ENCODE results near the gene SGMS1.

GRCh38 chr10:50501924-50502452, 121.8 kb downstream of the SGMS1 start:
- TF ChIP-seq GLIS3 (CRISPR knock-in tag; IDR thresholded peaks at IDR 0.05) (no peak), CSRNP3 (CRISPR knock-in tag; IDR thresholded peaks at IDR 0.05) (no peak), PATZ1 (CRISPR knock-in tag; IDR thresholded peaks at IDR 0.05; ENCODE audit: borderline replicate concordance) (no peak), ZC3H10 (CRISPR knock-in tag; IDR thresholded peaks at IDR 0.05) (no peak), TSHZ2 (CRISPR knock-in tag; IDR thresholded peaks at IDR 0.05) (no peak), ISL1 (CRISPR knock-in tag; IDR thresholded peaks at IDR 0.05) (no peak), POU6F1 (CRISPR knock-in tag; IDR thresholded peaks at IDR 0.05; ENCODE audit: borderline replicate concordance, low read depth) (no peak), CREB5 (CRISPR knock-in tag; IDR thresholded peaks at IDR 0.05; ENCODE audit: low read depth) (no peak), ZFP3 (CRISPR knock-in tag; IDR thresholded peaks at IDR 0.05) (no peak), SNAI2 (CRISPR knock-in tag; IDR thresholded peaks at IDR 0.05) (no peak), CSDC2 (CRISPR knock-in tag; IDR thresholded peaks at IDR 0.05) (no peak), RARB (CRISPR knock-in tag; IDR thresholded peaks at IDR 0.05) (no peak)

All from SK-N-SH treated with all-trans-retinoic acid at 6 μM for 48 hours (cell line).